Hepatocyte (in vitro differentiated cells): ENCODE results near the gene TSHB.

Experiments used
- CTCF ChIP-seq: fragments of 200-600 bp; sonication (generic); IDR thresholded peaks from 2 replicates; pipeline ENCODE4 v1.5.1; 2016; ENCODE audit warnings: antibody characterized with exemption, mild to moderate bottlenecking; ENCODE audit not compliant: poor library complexity
- EZH2 ChIP-seq: fragments of 200-600 bp; sonication (generic); IDR thresholded peaks from 2 replicates; pipeline ENCODE4 v1.6.1; 2016; ENCODE audit warnings: antibody characterized with exemption, mild to moderate bottlenecking, borderline replicate concordance
- EZH2phosphoT487 ChIP-seq: fragments of 200-600 bp; sonication (generic); IDR thresholded peaks from one replicate; pipeline ENCODE4 v1.6.1; 2018; ENCODE audit warnings: antibody characterized with exemption, mild to moderate bottlenecking, low read depth, moderate library complexity; ENCODE audit not compliant: unreplicated experiment, severe bottlenecking

- TF ChIP-seq CTCF (no peak), EZH2phosphoT487 (no peak), EZH2 (no peak)
These were observed 31.9 kb upstream of the TSHB start for GRCh38 chr1:114997510-114998289.
